Head of caudate nucleus (tissue), 42 donors: ENCODE results near the gene FAM47E.
"Not testable (repeated sequence)": the region's sequence is repeated elsewhere in the genome, so short reads cannot be mapped to it uniquely, and the experiment has no call there.

Experiments used
- DNase-seq, 42 donors: peaks; one replicate each; pipeline versions ENCODE4 v3.0.0 to v3.0.0-alpha.2; 2020 to 2021; ENCODE audit warnings: mixed read lengths in 7 of 42
- intact Hi-C: fragments of 100-400 bp; cut with DNase I; formaldehyde crosslinking; loops from one replicate; pipeline ENCODE4 v1.15.0; 2022

Gene FAM47E

GRCh38 chr4:76216975-76217814, 34.3 kb upstream of the FAM47E start:
- intact Hi-C loops = no loop called here
- no peak for DNase-seq

- intact Hi-C loops = no loop called here
- no peak for DNase-seq
These were observed 32.0 kb upstream of the FAM47E start for GRCh38 chr4:76219299-76220055.

- no peak for DNase-seq
- intact Hi-C loops = no loop called here
These were observed 27.4 kb upstream of the FAM47E start for GRCh38 chr4:76224171-76224570.

- DNase-seq = no peak
- intact Hi-C loops = no loop called here
These were observed 25.1 kb upstream of the FAM47E start for GRCh38 chr4:76226418-76226817.

GRCh38 chr4:76232681-76233080, 18.8 kb upstream of the FAM47E start:
- no peak for DNase-seq
- intact Hi-C loops = no loop called here

- intact Hi-C loops = no loop called here
- no peak for DNase-seq
These were observed 18.4 kb upstream of the FAM47E start for GRCh38 chr4:76233083-76233482.

GRCh38 chr4:76233529-76233928, 18.0 kb upstream of the FAM47E start:
- DNase-seq = no peak
- intact Hi-C loops = no loop called here

GRCh38 chr4:76233967-76234678, 17.4 kb upstream of the FAM47E start:
- intact Hi-C loops = no loop called here
- peak in 4 of 42 donors; percentile 8 to 39 (median 20) for DNase-seq

GRCh38 chr4:76234679-76235044, 16.9 kb upstream of the FAM47E start:
- intact Hi-C loops = no loop called here

GRCh38 chr4:76235407-76235806, 16.1 kb upstream of the FAM47E start:
- no peak for DNase-seq
- intact Hi-C loops = no loop called here

More at GRCh38 chr4:76234679-76235044, 16.9 kb upstream of the FAM47E start:
- DNase-seq = no peak

- no peak for DNase-seq
- intact Hi-C loops = no loop called here
These were observed 15.6 kb upstream of the FAM47E start for GRCh38 chr4:76235915-76236314.

GRCh38 chr4:76238236-76238635, 13.3 kb upstream of the FAM47E start:
- no peak for DNase-seq

GRCh38 chr4:76238701-76239100, 12.8 kb upstream of the FAM47E start:
- intact Hi-C loops = no loop called here
- no peak for DNase-seq

More at GRCh38 chr4:76238236-76238635, 13.3 kb upstream of the FAM47E start:
- intact Hi-C loops = no loop called here

GRCh38 chr4:76240236-76240635, 11.3 kb upstream of the FAM47E start:
- DNase-seq = no peak
- intact Hi-C loops = no loop called here

- DNase-seq, intact Hi-C loops: not testable (repeated sequence)
These were observed 7.6 kb upstream of the FAM47E start for GRCh38 chr4:76243877-76244276.

- intact Hi-C loops = no loop called here
- DNase-seq = no peak
These were observed 5.5 kb upstream of the FAM47E start for GRCh38 chr4:76246025-76246424.

- intact Hi-C loops = no loop called here
- DNase-seq = no peak
These were observed 4.7 kb upstream of the FAM47E start for GRCh38 chr4:76246852-76247251.

GRCh38 chr4:76250962-76251361, 559 bp upstream of the FAM47E start:
- peak in 19 of 42 donors; percentile 2 to 44 (median 16) for DNase-seq
- intact Hi-C loops = loop anchor here (2.0 kb wide), 1 partner anchor 36 kb away; no protein-coding TSS in a partner anchor

- DNase-seq = no peak
- intact Hi-C loops = no loop called here
These were observed 741 bp downstream of the FAM47E start for GRCh38 chr4:76252271-76252653.

GRCh38 chr4:76253511-76253910, 2.0 kb downstream of the FAM47E start:
- DNase-seq = no peak
- intact Hi-C loops = no loop called here
